DMS 273 treated with DMSO at 0.1 percent for 48 hours (cell line): Measurements from ENCODE around the gene ZFYVE21.
"Not testable (repeated sequence)": the region's sequence is repeated elsewhere in the genome, so short reads cannot be mapped to it uniquely, and the experiment has no call there.

ENCODE experiments used
- DNase-seq: peaks from one replicate; lab custom pipeline; 2025; lab: John Stamatoyannopoulos, UW

The ZFYVE21 gene

DNA sequence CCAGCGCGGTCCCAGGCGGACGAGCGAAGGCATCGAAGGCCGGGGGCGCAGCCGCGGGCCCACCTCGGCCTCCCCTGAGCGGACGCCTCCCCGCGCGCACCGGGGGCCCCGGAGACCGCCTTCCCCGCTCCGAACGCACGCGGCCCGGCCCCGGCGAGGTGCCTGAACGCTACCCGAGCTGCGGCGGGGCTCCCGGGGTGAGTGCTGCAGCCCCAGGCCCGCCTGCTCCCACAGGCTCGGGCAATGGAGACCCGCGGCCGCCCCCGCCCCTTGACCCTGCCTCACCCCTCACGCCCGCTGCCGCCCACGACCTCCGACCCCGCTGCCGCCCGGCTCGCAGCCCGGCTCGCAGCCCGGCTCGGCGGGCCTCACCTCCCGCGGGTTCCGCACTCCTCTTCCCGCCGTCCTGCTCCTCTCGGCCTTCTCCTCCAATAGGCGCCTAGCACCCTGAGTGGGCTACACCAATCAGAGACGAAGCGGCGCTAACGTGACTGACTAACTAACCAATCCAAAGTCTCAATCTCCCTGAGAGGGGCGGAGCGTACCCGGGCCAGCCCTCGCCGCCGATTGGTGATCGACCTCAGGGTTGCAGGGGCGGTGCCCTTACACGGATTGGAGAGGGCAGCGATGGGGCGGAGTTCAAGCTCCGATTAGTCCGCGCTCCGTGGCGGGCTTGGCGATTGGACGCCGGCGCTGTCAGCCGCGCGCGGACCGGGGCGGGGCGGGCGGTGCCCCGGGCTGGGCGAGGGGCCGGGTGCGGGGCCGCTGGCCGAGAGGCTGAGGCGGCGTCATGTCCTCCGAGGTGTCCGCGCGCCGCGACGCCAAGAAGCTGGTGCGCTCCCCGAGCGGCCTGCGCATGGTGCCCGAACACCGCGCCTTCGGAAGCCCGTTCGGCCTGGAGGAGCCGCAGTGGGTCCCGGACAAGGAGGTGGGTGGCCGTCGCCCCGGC lies at the start of gene ZFYVE21, which contains the start of gene XRCC3:
ZFYVE21 (plus strand) TSS at position 759 of the 949 bp plus-strand sequence; CDS start at position 791, 32 bp downstream.
XRCC3 (minus strand) TSS at position 400 of the 949 bp plus-strand sequence. CDS start 4,364 bp downstream, outside the sequence.
- peak; percentile 99 for DNase-seq

DNA sequence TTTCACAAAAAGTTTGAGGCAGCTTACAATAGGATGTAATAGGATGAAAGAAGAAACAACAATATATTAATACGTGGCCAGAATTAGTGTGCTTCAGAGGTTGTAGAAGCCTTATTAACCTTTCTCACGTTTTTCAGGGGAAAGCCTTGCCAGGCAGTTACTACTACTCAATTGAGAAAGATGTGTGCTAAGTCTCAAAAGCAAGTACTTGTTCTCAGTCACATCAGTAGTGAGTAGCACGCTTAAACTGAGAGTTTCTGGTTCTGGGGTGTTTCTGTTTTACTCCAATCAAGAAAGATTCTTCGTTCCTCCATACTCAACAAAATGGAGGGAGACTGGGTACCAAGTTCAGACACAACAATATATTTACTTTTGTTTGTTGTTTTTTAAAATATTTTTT lies 47.9 kb upstream of the ZFYVE21 start:
- no peak for DNase-seq

DNA sequence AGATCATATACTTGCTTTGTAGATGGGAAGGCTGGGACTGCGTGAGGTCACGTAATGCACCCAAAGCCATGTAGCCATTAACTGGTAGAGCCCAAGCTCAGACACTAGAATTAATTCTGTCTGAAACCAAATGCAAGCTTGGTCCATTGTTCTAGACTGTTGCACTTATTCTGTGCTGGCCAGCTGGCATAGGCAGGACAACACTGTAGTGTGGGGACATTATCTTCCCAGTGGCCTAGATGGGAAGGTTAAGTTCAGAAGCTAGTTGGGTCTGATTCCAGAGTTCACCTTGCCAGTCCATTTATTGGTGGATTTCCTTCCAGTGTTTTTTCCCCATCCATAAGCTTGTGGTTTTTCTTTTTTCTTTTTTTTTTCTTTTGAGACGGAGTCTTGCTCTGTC lies 47.5 kb upstream of the ZFYVE21 start:
- DNase-seq = no peak

DNA sequence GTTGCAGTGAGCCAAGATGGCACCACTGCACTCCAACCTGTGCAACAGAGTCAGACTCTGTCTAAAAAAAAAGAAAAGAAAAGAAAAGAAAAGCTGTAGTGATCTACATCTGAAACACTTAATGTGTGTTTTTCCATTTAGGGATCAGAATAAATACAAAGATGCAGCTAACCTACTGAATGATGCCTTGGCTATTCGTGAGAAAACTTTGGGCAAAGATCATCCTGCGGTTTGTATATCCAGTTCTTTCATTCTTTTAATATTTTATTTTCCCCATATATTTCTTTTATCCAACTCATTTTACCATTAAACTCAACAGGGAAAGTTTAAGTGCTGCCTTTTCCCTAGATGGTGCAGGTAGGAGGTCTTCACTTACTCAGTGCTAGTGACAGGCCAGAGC lies 46.2 kb upstream of the ZFYVE21 start:
- no peak for DNase-seq

DNA sequence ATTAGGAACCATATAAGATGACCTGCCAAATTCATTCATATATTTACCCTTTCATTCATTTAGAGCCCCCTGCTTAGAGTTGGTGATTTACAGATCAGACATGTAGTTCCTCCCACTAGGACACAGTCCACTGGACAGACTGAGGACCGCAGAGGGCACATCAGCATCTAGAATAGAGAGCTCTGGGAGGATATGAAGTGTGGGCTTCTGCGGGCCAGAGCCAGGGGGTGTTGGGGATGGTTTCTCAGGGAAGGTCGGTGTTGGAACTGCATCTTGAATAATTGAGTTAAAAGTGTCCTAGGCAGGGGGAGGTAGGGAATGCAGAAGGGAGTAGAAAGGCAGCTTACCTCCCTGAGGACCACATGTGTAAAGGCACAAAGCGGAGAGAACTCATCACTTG lies 43.7 kb upstream of the ZFYVE21 start:
- DNase-seq = no peak

DNA sequence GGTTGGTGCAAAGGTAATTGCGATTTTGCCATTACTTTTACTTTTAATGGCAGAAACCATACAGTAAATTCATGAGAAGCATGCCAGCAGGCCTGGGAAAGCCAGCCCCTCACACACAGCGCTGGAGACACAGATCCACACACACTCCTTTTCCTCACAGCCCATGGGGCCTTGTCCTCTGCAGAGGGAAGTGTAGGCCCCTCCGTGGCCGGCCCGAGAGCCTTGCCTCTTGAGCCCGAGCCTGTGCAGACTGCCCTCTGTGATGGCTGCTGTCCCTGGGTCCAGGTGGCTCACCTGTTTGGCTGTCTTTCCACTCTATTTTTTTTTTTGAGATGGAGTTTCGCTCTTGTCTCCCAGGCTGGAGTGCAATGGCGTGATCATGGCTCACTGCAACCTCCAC lies 39.7 kb upstream of the ZFYVE21 start:
- no peak for DNase-seq

DNA sequence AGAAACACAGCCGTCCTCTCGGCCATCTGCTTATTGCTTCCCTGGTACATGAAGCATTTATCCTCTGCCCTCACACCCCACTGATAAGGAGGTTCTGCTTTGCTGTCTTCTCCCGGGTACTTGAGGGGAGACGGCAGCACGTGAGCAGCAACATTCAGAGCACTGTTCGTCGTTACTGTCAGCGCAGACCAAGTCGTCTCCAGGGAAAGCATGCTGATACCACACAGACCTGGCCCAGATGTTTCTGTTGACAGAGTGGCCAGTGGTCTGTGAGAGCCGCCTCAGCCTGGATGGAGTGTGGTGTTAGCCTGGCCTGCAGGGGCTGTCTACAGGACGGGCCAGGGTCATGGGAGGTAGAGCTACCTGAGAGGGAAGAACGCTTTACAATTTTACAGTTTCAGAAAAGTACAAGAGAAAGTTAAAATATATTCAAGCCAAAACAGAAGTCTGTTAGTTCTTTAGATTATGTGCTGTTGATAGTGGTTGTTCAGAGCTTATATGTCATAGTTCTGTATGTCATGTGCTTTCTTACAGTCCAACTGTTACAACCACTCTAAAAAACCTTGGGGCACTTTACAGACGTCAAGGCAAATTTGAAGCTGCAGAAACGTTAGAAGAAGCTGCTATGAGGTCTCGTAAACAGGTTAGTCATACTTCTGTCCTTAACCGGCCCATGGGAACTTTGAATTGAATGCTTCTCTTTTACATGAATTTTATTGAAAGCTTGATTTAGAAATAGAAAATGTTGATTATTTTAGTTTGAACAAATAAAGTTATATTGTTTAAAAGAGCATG lies 38.5 kb upstream of the ZFYVE21 start:
- no peak for DNase-seq

DNA sequence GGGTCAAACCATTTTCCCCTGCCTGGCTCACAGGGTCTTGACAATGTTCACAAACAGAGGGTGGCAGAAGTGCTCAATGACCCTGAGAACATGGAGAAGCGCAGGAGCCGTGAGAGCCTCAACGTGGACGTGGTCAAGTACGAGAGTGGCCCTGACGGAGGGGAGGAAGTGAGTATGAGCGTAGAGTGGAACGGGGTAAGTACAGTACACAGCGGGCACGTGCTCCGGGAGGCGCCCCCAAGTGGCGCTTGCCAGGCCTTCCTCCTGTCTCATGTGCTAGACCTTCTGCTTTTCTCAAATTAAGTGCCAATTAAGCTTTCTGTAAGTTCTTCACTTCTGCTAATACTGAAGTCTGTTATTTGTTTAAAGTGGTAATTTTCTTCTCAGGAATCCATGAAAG lies 36.3 kb upstream of the ZFYVE21 start:
- DNase-seq = no peak

DNA sequence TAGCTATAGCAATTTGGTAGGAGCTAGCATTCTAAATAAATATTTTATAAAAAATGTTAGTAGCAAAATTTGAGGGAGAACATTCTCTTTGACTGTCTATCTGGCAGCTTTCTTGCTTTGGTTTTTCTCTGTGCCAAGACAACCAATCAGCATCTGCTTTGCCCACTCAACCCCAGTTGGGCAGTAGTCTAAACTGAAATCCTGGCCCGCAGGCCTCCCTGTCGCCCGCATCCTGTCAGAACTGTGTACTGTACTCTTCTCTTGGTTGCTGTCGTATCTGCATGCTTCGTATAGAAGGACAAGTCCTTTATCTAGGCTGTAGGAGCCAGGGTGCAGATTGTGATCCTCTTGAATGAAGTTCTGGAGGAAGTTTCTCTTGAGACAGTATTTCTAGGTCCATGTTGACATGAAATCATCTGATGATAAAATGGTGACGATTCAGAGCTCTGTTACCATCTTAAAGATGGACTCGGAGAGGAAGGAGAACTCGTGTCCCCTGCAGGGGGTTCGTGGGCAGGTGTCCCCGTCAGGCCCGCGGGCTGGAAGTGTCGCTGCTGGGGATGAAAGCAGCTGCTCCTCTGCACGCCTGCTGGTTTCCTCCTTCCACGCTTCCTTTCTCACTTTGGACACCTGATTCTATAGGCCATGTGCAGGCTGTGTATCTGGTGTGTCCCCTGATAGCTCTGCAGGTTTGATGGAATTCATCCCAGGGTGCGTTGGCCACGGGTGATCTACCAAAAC lies 34.9 kb upstream of the ZFYVE21 start:
- DNase-seq = no peak

DNA sequence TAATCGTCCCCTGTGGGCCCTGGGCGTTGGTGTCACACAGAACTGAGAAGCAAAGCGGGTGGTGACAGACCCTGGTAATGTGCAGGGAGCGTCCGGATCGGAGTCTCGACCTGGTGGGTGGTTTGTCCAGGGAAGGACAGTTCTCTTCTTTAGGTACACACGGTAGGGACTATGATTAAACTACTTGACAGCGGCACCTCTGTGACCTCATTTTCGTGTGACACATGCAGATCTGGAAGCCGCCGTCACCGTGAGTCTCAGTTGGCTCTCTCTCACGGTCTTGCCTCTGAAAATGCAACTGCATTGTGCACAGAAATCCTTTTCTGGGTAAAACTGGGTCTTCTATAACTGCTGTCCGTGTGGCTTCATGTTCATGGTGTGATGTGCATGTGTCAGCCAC lies 32.5 kb upstream of the ZFYVE21 start:
- no peak for DNase-seq

DNA sequence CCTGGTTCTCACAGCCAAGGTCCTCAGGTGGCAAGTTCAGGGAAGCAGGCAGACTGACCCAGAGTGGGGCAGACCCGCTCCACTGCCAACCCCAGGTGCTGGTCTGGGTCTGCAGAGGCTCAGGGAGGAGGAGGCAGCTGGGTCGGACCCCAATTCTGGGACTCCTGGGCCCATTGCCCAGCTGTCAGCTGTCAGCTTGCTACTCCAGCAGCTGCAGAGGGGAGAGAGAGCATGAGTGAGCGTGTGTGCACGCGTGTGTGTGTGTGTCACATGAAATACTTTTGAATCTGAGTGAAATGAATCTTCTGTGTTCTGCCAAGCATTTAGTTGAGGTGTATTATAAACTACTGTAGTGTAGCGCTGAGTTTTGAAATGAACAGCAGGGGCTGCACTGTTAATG lies 31.1 kb upstream of the ZFYVE21 start:
- DNase-seq = no peak

DNA sequence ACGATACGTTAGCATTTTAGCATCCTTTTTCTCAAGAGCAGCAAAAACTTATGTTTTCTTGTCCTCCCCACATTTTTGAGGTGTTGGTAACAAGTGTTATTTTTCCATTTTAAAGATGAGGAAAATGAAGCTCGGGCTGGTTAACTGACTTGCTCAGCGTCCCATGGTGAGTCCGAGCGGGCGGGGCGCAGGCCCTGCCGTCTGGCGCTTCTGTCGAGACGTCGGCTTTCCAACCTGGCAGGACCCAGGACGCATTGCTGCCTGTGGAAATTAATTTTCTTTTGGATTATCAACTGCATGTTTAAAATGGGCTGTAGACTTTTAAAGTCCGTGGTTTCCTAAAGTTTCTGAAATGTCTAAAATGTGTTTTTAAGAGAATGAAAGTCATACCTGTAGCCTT lies 30.7 kb upstream of the ZFYVE21 start:
- no peak for DNase-seq

DNA sequence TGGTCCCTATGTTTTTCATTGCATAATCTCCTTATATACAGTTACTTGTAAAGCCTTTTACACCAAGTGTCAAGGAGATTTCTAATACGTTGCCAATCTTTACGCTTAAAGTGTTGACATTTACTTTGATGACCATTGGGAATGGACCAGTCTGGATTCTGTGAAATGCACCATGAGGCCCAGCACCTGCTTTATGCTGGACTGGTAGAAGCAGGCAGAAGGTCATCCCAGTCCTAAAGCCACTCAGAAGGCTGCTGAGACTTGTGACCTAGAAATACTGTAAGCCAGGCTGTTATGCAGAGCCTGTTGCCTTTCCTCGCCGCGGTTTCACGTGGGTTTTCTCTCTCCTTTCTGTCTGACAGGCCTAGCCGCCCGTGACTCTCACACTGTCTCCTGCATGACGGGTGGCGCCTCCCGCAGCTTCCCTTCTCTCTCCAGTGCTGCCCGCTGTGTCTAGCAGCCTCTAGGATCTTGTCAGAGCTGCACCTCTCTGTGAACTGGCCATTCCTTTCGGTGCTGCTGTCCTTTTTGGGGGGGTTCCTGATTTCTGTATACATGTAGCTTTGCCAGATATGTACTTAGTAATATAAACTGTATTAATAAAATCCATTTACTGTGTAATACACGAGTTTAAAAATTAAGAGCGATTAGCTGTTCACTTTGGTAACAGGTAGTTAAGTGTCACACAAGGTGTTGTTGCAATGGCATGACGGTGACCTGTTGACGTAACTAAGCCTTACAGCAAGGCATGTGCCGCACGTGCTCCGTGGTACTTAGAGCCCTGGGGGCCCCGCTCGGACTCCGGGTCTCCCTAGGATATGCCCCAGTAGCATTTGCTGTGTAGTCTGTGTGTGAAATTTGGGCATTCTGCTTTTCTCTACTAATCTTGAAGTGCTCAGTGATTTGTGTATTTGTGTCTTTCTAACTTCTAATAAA lies 30.1 kb upstream of the ZFYVE21 start:
- DNase-seq = no peak

DNA sequence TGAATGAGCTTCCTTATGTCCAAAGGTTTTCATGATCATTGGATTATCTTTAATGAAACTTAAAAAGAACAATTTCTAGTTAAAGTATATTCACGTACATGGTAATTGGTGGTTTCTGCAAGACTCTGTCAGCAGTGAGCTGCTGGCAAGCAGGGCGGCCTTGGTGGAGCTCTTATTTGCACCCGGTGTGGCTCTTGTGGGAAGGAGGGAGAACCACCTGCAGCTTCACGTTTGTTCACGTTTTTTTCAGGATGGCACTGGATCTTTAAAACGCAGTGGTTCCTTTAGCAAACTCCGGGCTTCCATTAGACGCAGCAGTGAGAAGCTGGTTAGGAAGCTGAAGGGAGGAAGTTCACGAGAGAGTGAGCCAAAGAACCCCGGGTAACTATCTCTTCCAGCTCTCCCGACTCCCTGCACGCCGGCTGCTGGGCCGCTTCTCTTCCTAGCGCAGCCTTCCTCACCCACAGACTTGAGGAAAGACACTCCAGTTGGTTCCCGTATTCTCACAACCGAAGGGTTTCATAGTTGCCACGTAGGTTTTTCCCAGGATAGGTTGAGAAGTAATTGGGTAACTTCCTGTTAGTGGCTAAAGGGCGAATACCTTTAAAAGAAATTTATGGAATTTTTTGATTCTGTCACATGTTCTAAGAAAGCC lies 28.7 kb upstream of the ZFYVE21 start:
- DNase-seq = no peak

DNA sequence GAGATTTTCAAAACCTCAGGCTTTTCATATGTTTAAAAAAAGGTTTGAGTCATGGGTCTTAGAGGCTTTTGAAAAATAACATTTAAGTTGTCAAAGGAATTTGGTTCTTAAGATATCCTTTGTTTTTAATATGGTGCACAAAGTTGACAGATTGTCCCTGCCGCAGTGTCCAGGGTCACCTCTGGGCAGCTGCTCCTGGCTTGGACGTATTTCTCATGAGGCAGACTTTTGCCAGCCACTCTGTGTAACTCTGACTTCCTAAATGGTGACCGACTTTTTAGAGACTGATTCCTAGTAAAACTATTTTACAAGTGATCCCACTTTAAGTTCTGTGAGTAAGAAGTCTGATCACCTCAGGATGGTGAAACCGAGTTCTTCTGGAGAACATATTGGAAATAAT lies 27.9 kb upstream of the ZFYVE21 start:
- DNase-seq = no peak

DNA sequence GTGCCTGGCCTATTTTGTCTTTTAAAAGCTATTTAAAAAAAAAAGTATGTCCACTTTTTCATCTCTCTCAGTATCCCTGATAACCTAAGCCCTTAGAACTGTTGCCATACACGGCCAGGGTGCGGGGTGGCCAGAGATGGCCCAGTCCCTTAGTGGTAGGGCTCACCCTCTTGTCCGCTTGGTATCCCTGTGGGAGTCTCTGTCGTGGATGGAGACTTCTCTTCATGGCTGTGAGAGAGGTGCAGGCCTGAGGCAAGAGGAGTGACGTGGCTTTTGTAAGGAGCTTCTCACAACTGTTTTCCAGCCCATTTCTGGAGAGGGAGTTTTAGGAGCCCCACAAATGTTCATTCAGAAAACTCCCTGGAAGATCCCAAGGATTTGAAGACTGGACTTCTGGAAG lies 27.2 kb upstream of the ZFYVE21 start:
- DNase-seq = no peak

DNA sequence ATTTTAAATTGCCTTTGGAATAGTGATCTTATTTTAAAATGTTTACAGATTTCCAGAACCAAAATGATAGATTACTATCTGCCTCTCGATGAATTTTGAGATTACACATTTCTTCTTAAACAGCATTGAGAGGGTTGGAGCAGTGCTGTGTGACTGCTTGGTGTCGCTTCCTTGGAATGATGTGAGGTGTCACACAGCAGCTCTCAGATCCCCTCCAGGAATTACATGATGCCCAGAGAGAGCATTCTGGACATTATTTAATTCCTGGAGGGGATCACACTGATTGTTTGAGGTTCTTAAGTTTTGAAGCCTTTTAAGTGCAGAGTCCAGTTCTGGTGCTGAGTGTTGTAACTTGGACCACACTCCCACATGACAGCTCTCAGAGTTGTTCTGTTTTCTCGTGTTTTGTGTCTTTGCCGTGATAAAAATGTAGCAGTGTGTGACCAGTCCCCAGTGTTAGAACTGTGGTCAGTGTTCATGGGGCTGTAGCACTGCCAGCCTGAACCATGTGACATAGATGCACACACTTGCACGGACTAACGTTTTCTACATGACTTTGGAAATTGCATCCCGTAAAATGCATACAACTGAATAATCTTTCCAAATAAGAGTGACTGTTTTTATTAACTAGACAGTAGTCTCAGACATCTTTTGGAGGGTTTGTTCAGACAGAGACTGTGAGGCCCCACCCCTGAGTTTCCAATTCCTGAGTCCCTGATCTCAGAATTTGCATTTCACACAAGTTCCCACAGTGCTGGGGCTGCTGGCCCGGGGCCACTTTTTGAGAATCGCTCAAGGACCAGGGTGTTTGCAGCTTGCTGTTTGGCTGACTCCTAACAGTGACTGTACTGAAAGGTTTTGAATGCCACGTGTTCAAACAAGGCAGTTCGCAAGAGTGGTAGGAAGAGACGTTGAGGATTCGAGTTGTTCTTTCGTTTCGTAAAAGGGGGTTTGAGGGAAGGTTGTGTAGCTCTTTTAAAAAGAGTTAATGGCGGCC lies 26.4 kb upstream of the ZFYVE21 start:
- no peak for DNase-seq

DNA sequence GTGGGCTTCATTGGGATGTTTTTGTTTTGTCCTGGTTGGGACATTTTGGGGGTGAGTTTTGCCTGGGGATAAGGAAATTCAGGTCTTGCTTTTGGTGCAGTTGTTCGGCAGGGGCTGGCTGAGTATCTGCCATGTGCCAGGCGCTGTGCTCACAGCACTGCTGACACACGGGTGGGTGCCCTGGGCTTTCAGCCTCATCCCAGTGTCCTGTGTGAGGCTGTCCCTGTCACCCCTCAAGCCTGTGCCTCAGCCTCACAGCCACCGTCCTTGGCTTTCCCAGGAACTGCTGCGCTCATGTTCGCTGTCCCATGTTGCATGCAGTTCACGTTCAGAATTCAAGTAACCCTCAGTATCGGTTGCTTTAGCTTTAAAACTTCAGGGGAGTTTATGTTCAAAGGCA lies 25.3 kb upstream of the ZFYVE21 start:
- DNase-seq = no peak

DNA sequence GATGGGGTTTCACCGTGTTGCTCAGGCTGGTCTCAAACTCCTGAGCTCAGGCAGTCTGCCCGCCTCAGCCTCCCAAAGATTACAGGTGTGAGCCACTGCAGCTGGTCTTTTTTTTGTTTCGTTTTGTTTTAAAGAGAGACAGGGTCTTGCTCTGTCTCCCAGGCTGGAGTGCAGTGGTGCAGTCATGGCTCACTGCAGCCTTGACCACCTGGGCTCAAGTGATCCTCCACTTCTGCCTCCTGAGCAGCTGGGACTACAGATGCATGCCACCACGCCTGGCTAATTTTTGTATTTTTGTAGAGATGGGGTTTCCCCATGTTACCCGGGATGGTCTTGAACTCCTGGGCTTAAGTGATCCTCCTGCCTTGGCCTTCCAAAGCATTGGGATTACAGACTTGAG lies 24.0 kb upstream of the ZFYVE21 start:
- not testable (repeated sequence) for DNase-seq
